Brain microvascular endothelial cell (primary cell): ENCODE results near the gene NCCRP1.

Experiments
- DNase-seq: peaks from one replicate; pipeline ENCODE4 v3.0.0-alpha.2; 2020
- H3K27ac ChIP-seq: fragments of 250-450 bp; sonication (Bioruptor Pico); 2 replicates; pipeline ENCODE4 v1.5.1; 2020; ENCODE audit warnings: mild to moderate bottlenecking, moderate library complexity
- H3K27me3 ChIP-seq: fragments of 250-450 bp; sonication (Bioruptor Pico); replicated peaks from 2 replicates; pipeline ENCODE4 v1.5.1; 2020; ENCODE audit warnings: mild to moderate bottlenecking
- H3K36me3 ChIP-seq: fragments of 250-450 bp; sonication (Bioruptor Pico); replicated peaks from 2 replicates; pipeline ENCODE4 v1.5.1; 2020; ENCODE audit warnings: mild to moderate bottlenecking
- H3K4me3 ChIP-seq: 2 replicates; pipeline ENCODE4 v1.5.1; 2011; ENCODE audit warnings: low read depth, mild to moderate bottlenecking, control low read depth, low read length, moderate library complexity
- CTCF ChIP-seq: IDR thresholded peaks from 2 replicates; pipeline ENCODE4 v1.5.1; 2011; ENCODE audit warnings: low read depth, mild to moderate bottlenecking, moderate library complexity, low read length, control low read depth, inconsistent platforms; ENCODE audit errors: missing control alignments
- in situ Hi-C: cut with HindIII; loops from 2 replicates; pipeline ENCODE4 v1.10.0; 2017; ENCODE audit warnings: low sequenced_read_pairs, low pct_ligation_motif_present

Gene NCCRP1

GRCh38 chr19:39160889-39161672, 35.7 kb upstream of the NCCRP1 start:
- no peak overlapping the region for H3K27ac ChIP-seq
- no peaks in the 10 kb centered on the region for H3K36me3 ChIP-seq
- DNase-seq = no peak
- no peak overlapping the region for H3K4me3 ChIP-seq
- no peak for TF ChIP-seq CTCF
- no peaks in the 10 kb centered on the region for H3K27me3 ChIP-seq
- in situ Hi-C loops = no loop called here

- no peak overlapping the region for H3K27ac ChIP-seq
- H3K36me3 ChIP-seq = no peaks in the 10 kb centered on the region
- H3K4me3 ChIP-seq = no peak overlapping the region
- in situ Hi-C loops = no loop called here
- TF ChIP-seq CTCF = no peak
- no peak for DNase-seq
- no peaks in the 10 kb centered on the region for H3K27me3 ChIP-seq
Measured at GRCh38 chr19:39162441-39163043, 34.2 kb upstream of the NCCRP1 start.

GRCh38 chr19:39163621-39164020, 33.1 kb upstream of the NCCRP1 start:
- no peak for DNase-seq
- no peaks in the 10 kb centered on the region for H3K27me3 ChIP-seq
- in situ Hi-C loops = no loop called here
- TF ChIP-seq CTCF = no peak
- no peaks in the 10 kb centered on the region for H3K36me3 ChIP-seq
- H3K4me3 ChIP-seq = no peak overlapping the region
- H3K27ac ChIP-seq = no peak overlapping the region

- Histone ChIP-seq H3K36me3 (no peaks in the 10 kb centered on the region), H3K4me3 (no peak overlapping the region), H3K27me3 (no peaks in the 10 kb centered on the region), H3K27ac (no peak overlapping the region)
- no peak for DNase-seq
- in situ Hi-C loops = no loop called here
- TF ChIP-seq CTCF = no peak
Measured at GRCh38 chr19:39164289-39164688, 32.5 kb upstream of the NCCRP1 start.

- no peak for TF ChIP-seq CTCF
- no peak for DNase-seq
- no peaks in the 10 kb centered on the region for H3K27me3 ChIP-seq
- H3K36me3 ChIP-seq = no peaks in the 10 kb centered on the region
- in situ Hi-C loops = no loop called here
- no peak overlapping the region for H3K27ac ChIP-seq
- H3K4me3 ChIP-seq = no peak overlapping the region
Measured at GRCh38 chr19:39165857-39166256, 30.9 kb upstream of the NCCRP1 start.
